ENCODE results near the gene IL1B.
"Not testable (repeated sequence)": the region's sequence is repeated elsewhere in the genome, so short reads cannot be mapped to it uniquely, and the experiment has no call there.

The IL1B gene

DNA sequence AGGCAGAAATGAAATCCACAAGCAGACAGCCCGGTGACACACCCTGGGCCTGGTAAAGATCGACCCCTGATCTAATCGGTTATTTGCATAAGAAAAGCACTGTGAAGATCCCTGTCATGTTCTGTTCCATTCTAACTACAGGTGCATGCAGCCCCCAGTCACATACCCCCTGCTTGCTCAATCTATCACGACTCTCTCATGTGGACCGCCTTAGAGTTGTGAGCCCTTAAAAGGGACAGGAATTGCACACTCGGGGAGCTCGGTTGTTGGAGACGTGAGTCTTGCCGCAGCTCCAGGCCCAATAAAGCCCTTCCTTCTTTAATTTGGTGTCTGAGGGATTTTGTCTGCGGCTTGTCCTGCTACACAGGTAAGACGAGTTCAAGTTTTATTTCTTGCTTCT, 13.4 kb upstream of the IL1B start:
- no peak for DNase-seq

DNA sequence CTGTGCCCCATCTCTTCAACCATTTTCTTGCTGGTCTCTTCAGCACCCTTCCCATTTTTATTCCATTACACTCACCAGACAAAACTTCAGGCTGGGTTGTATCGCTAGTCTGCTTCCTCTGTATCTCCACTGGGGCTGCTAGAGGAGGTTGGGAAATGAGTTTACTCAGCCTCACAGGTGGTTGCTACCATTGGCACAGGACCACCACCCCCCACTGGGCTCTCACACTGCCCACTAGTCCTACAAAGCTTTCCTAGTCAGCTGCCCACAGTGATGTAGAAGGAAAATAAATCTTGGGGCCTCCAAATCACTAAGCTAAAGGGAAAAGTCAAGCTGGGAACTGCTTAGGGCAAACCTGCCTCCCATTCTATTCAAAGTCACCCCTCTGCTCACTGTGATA, 12.3 kb upstream of the IL1B start:
- DNase-seq: no peak

DNA sequence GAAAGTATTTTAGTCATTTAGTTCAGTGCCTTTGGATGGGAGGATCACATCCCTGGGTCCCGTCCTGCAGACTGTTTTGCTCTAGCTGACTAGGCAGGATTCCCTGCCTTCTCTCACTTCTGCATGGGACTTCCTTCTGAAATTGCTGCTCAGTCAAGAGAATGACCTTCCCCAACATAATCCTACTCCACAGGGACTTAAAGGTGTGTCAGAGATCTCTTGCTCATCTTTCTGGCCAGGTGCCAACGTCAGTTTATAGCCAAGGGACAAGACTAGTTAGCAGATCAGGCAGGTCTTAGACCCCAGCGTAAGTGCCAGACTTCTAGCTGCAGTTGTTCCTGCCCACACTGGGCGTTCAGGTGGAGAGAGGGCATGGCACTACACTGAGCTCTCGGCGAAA, 9.5 kb upstream of the IL1B start:
- no peak for DNase-seq

- DNase-seq: no peak
Observed at GRCh38 chr2:112843836-112844235, 7.3 kb upstream of the IL1B start.

DNA sequence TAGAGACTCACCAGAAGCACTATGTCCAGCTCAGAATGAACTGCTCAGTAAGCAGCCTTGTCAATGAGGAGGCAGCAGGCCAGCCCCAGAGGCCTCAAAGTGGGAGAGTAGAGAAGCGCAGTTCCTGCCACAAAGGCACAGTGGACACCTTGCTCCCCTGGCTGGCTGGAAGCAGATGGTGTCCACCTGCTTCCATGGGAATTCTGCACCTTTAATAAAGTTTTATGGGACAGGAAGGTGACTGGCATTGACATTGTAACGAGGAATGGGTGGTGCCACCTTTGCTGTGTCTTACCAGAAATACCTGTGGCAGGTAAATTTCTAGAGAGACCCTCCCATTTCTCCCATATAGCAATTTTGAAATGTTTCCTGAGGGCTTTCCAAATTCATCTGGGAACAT, 6.7 kb upstream of the IL1B start:
- DNase-seq: no peak

DNA sequence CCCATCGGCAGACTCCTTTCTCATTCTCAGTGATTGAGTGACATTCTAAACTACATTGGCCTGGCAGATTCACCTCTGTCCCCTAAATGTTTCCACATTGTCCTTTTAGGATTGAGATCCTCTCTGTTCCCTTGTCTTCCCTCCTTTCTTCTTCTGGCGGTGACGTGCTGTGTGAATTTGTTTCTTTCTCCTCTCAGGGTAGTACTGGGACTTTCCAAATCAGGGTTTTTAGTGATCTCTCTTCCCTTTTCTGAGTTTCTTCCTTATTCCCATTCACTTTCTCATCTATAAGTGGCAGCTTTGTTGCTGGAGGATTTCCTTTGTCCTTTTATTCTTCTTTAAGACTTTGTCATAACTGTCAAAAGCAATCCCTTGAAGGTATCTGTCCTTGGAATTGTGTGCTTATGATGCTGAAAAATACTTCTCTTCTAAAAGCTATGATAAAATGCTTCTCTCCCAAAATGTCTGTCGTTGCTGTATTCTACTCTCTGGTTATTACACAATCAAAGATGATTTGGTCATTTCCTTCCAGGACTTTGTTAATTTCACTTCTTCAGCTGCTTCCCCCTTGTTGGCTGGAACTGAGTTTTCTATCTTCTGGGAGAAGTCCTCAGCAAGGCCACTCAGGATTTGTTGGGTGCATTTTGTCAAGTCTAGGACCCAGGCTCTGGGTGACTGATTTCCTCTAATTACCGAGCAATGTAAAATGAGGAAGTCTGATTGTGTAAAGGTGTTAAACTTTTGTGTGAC, 4.9 kb upstream of the IL1B start:
- DNase-seq: no peak

DNA sequence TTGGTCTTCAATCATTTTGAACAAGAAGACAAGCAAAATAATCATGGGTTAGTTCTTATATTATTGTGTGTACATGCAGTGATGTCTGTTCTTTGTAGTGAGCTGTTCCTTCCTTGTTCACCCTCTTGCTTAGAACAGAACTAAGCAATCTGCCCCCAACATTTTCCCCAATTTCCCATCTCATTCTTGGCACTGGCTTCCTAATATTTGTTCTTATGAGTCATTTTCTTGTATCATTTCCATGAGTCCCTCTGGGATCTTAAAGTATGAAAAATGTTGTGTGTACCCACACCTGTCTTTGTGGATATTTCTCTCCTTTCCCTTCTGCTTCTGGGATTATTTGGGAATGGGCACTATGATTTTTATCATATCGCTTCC, 3.5 kb upstream of the IL1B start:
- no peak for DNase-seq

DNA sequence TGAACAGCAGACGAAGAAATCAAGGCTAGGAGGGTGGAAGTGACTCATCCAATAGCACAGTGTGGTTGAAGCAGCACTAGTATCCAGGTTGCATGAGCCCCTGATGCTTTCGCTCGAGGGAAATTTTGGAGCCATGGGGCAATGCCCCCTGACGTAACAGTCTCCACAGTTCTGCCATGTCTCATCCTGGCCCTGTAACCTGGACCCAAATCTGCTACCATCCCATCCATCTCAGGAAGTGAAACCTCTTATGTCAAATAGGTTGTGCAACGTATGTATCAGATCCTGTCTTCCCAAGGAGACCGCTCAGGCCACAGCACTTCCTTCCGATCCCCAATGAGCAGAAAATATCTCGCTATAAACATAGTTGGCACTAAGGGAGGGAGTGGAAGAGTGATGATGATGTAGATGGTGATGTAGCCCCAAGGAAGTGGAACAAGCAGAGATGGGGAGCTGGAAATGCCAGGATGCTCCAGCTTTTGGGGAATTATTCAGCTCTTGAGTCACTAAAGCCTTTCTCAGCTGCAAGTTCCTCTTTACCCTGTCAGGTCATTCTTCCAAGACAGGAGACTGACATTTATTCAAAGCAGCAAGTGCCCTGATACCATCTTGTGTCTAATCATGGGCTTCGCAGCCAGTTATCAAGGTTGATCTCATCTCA, 3.0 kb upstream of the IL1B start:
- DNase-seq: no peak

GRCh38 chr2:112836163-112836560, 417 bp downstream of the IL1B start:
- DNase-seq: no peak

- no peak for DNase-seq
Observed at GRCh38 chr2:112835536-112836162, 930 bp downstream of the IL1B start.

- no peak for DNase-seq
Observed at GRCh38 chr2:112835061-112835501, 1.5 kb downstream of the IL1B start.

DNA sequence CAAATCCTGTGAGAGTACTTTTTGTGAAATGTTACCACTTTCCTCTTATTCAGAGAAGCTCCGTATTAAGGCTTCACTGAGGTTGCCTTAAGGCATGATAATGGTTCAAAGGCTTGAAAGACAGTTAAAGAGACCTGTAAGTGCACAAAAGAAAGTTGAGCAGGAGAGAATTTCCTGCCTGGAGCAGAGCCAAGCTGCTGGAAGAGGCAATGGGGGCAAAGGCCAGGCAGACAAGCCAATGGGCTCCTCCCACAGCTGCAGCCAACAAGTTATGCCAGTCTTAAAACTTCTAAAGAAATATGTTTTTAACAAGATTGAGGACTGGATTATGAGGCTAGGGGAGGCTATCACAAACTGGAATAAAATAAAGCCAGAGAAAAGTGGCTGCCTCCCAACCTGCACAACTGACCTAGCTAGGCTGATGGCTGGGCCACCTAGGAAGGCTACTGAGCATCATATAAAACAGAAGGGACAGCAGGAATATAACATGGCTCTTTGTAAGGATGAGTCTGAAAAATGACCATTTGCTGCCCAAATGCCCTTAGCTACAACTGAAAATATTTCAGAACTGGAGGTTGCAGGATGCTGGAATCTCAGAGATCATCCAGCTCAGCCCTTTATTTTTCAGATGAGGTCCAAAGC, 2.1 kb downstream of the IL1B start:
- no peak for DNase-seq

DNA sequence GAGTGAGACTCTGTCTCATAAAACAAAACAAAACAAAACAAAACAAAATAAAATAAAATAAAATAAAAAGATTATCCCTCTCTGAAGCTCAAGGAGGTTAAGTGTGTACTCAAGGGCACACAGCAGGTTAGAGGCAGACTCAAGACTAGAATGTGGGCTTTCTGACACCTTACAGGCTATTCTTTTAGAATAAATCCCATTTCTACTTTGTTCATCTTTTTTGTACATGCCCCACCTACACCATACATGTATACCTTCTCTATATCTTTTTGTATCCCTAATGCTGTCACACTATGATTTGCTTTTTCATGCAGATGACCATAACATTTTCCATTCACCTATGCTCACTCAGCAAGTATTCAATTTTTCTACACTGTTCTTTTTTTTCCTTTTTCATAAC, 2.6 kb downstream of the IL1B start:
- no peak for DNase-seq

DNA sequence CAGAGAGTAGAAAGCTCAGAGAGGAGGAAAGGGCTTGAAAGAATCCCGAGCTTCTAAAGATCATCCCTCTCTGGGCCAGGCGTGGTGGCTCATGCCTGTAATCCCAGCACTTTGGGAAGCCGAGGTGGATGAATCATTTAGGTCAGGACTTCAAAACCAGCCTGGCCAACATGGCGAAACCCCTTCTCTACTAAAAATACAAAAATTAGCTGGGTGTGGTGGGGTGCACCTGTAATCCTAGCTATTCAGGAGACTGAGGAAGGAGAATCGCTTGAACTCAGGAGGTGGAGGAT, 3.0 kb downstream of the IL1B start:
- not testable (repeated sequence) for DNase-seq

- no peak for DNase-seq
Observed at GRCh38 chr2:112832841-112833638, 3.5 kb downstream of the IL1B start.

DNA sequence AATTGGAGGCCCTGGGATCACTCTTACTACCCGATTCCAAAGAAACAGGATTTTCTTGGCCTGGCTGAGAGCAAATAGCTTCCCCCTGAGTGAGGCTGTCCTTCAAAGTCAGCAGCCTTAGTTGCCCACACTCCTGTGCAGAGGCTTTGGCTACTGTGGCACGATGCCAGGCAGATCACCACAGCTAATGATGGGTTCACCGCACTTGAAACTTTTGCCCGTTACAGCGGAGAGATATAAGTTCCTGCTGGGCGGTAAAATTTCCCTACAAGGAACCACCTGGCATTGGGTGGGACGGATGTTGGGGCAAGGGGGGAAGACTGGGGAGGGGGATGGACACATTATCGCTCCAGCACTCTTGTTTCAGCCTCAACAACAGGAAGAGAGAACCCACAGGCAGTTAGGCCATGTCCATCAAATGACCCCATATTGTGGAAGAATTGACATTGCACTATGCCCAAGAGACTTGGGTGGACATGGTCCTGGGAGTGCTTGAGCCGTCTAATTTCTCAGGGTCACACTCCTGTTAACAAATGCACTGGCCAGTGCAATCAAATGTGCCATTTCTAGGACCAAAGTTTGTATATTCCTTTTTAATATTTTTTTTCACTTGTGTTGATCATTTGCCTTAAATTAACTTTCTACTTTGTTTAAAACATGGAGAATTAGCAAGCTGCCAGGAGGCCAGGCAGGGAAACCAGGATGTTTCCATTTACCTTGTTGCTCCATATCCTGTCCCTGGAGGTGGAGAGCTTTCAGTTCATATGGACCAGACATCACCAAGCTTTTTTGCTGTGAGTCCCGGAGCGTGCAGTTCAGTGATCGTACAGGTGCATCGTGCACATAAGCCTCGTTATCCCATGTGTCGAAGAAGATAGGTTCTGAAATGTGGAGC, 4.4 kb downstream of the IL1B start:
- DNase-seq: no peak

- DNase-seq: no peak
Observed at GRCh38 chr2:112831513-112831845, 5.1 kb downstream of the IL1B start.

- DNase-seq: no peak
Observed at GRCh38 chr2:112830682-112831512, 5.7 kb downstream of the IL1B start.

GRCh38 chr2:112829961-112830681, 6.5 kb downstream of the IL1B start:
- no peak for DNase-seq

All from CD4-positive, alpha-beta T cell treated with Interleukin-17A for 4 hours (primary cell).